Activated CD4-positive, alpha-beta T cell treated with anti-CD3 and anti-CD28 coated beads, Interleukin-2, amount 10 ng/mL, durations not matched to agents 24 days and 14 days (primary cell): ENCODE data around the gene CYTH4. TPM values are rescaled to one million over a fixed set of nuclear protein-coding genes. Genes with fewer than 3 reads are reported as not detected.
A peak's percentile ranks its signal among the peaks of the same experiment; 100 is the strongest.

Experiments used
- DNase-seq: peaks from one replicate; pipeline ENCODE4 v3.0.0; 2022
- H3K27ac Mint-ChIP-seq: one replicate; pipeline ENCODE4 v1.8.0; 2022; ENCODE audit warnings: mild to moderate bottlenecking, mixed read lengths
- H3K27me3 Mint-ChIP-seq: one replicate; pipeline ENCODE4 v1.8.0; 2022; ENCODE audit warnings: mixed read lengths
- H3K36me3 Mint-ChIP-seq: one replicate; pipeline ENCODE4 v1.8.0; 2022; ENCODE audit warnings: low read depth, mild to moderate bottlenecking, mixed read lengths
- H3K4me1 Mint-ChIP-seq: one replicate; pipeline ENCODE4 v1.8.0; 2021; ENCODE audit warnings: mixed read lengths
- H3K4me3 Mint-ChIP-seq: one replicate; pipeline ENCODE4 v1.8.0; 2022; ENCODE audit warnings: mild to moderate bottlenecking, moderate library complexity, mixed read lengths
- H3K9me3 Mint-ChIP-seq: one replicate; pipeline ENCODE4 v1.8.0; 2021; ENCODE audit warnings: mixed read lengths
- intact Hi-C: fragments of 100-400 bp; cut with micrococcal nuclease; formaldehyde crosslinking; loops from one replicate; pipeline ENCODE4 v1.15.1; 2023
- total RNA-seq: library from RNA; stranded (reverse); gene quantifications from 2 replicates; pipeline ENCODE4 v1.2.3, GENCODE V29; 2022

The CYTH4 gene
- total RNA-seq, 1 donor from 2014 or later = 44.9 TPM

- peak; percentile 69 for DNase-seq
- peaks cover 72% of the 10 kb centered on the region for H3K36me3 Mint-ChIP-seq
- H3K9me3 Mint-ChIP-seq = no peaks in the 10 kb centered on the region
- H3K4me1 Mint-ChIP-seq = peaks cover 74% of the 10 kb centered on the region
- no peaks in the 10 kb centered on the region for H3K27me3 Mint-ChIP-seq
- intact Hi-C loops = no loop called here
- peak overlapping the region; percentile 67 for H3K27ac Mint-ChIP-seq
- H3K4me3 Mint-ChIP-seq = peak overlapping the region; percentile 1
These were observed 13.0 kb downstream of the CYTH4 start for GRCh38 chr22:37295213-37295886.

GRCh38 chr22:37295946-37296345, 13.6 kb downstream of the CYTH4 start:
- Mint-ChIP-seq H3K4me1 (peaks cover 77% of the 10 kb centered on the region), H3K27me3 (no peaks in the 10 kb centered on the region)

GRCh38 chr22:37298748-37299495, 16.6 kb downstream of the CYTH4 start:
- Mint-ChIP-seq H3K27me3 (no peaks in the 10 kb centered on the region), H3K27ac (peak overlapping the region; percentile 74), H3K4me1 (peaks cover 79% of the 10 kb centered on the region), H3K9me3 (no peaks in the 10 kb centered on the region), H3K4me3 (peak overlapping the region; percentile 11), H3K36me3 (peaks cover 63% of the 10 kb centered on the region)
- DNase-seq = no peak
- intact Hi-C loops = no loop called here

More at GRCh38 chr22:37295946-37296345, 13.6 kb downstream of the CYTH4 start:
- Mint-ChIP-seq H3K4me3 (no peak overlapping the region), H3K36me3 (peaks cover 70% of the 10 kb centered on the region), H3K9me3 (no peaks in the 10 kb centered on the region), H3K27ac (peak overlapping the region; percentile 67)
- intact Hi-C loops = no loop called here
- DNase-seq = no peak

GRCh38 chr22:37299969-37300509, 17.7 kb downstream of the CYTH4 start:
- no peaks in the 10 kb centered on the region for H3K27me3 Mint-ChIP-seq
- H3K27ac Mint-ChIP-seq = peak overlapping the region; percentile 97
- intact Hi-C loops = no loop called here
- H3K4me3 Mint-ChIP-seq = peak overlapping the region; percentile 82
- H3K4me1 Mint-ChIP-seq = peaks cover 79% of the 10 kb centered on the region
- DNase-seq = no peak
- peaks cover 60% of the 10 kb centered on the region for H3K36me3 Mint-ChIP-seq
- no peaks in the 10 kb centered on the region for H3K9me3 Mint-ChIP-seq

GRCh38 chr22:37300551-37301017, 18.3 kb downstream of the CYTH4 start:
- intact Hi-C loops = no loop called here
- Mint-ChIP-seq H3K36me3 (peaks cover 61% of the 10 kb centered on the region), H3K27ac (peak overlapping the region; percentile 97), H3K4me1 (peaks cover 79% of the 10 kb centered on the region), H3K27me3 (no peaks in the 10 kb centered on the region), H3K9me3 (no peaks in the 10 kb centered on the region), H3K4me3 (peak overlapping the region; percentile 82)
- peak; percentile 85 for DNase-seq

- H3K27me3 Mint-ChIP-seq = no peaks in the 10 kb centered on the region
- peaks cover 67% of the 10 kb centered on the region for H3K36me3 Mint-ChIP-seq
- no peak for DNase-seq
- H3K4me3 Mint-ChIP-seq = peak overlapping the region; percentile 82
- peak overlapping the region; percentile 97 for H3K27ac Mint-ChIP-seq
- H3K9me3 Mint-ChIP-seq = no peaks in the 10 kb centered on the region
- intact Hi-C loops = no loop called here
- H3K4me1 Mint-ChIP-seq = peaks cover 82% of the 10 kb centered on the region
These were observed 19.0 kb downstream of the CYTH4 start for GRCh38 chr22:37301144-37301830.

- no peak for DNase-seq
- H3K36me3 Mint-ChIP-seq = peaks cover 60% of the 10 kb centered on the region
- intact Hi-C loops = no loop called here
- peak overlapping the region; percentile 6 for H3K4me3 Mint-ChIP-seq
- H3K27me3 Mint-ChIP-seq = no peaks in the 10 kb centered on the region
- H3K9me3 Mint-ChIP-seq = no peaks in the 10 kb centered on the region
- peak overlapping the region; percentile 91 for H3K27ac Mint-ChIP-seq
- peaks cover 86% of the 10 kb centered on the region for H3K4me1 Mint-ChIP-seq
These were observed 20.6 kb downstream of the CYTH4 start for GRCh38 chr22:37302674-37303555.

GRCh38 chr22:37303821-37304274, 21.5 kb downstream of the CYTH4 start:
- H3K27me3 Mint-ChIP-seq = no peaks in the 10 kb centered on the region

GRCh38 chr22:37304595-37305343, 22.5 kb downstream of the CYTH4 start:
- H3K36me3 Mint-ChIP-seq = peaks cover 67% of the 10 kb centered on the region
- no peak overlapping the region for H3K4me3 Mint-ChIP-seq

More at GRCh38 chr22:37303821-37304274, 21.5 kb downstream of the CYTH4 start:
- no peaks in the 10 kb centered on the region for H3K9me3 Mint-ChIP-seq
- H3K36me3 Mint-ChIP-seq = peaks cover 60% of the 10 kb centered on the region
- H3K4me3 Mint-ChIP-seq = peak overlapping the region; percentile 77
- intact Hi-C loops = no loop called here
- DNase-seq = peak; percentile 80
- H3K4me1 Mint-ChIP-seq = peaks cover 86% of the 10 kb centered on the region
- H3K27ac Mint-ChIP-seq = peak overlapping the region; percentile 91

GRCh38 chr22:37305887-37306286, 23.6 kb downstream of the CYTH4 start:
- Mint-ChIP-seq H3K27ac (peak overlapping the region; percentile 97), H3K27me3 (no peaks in the 10 kb centered on the region), H3K9me3 (no peaks in the 10 kb centered on the region), H3K36me3 (peaks cover 70% of the 10 kb centered on the region), H3K4me3 (no peak overlapping the region), H3K4me1 (peaks cover 88% of the 10 kb centered on the region)
- intact Hi-C loops = no loop called here
- DNase-seq = no peak

More at GRCh38 chr22:37304595-37305343, 22.5 kb downstream of the CYTH4 start:
- H3K9me3 Mint-ChIP-seq = no peaks in the 10 kb centered on the region
- DNase-seq = no peak
- peak overlapping the region; percentile 97 for H3K27ac Mint-ChIP-seq
- no peaks in the 10 kb centered on the region for H3K27me3 Mint-ChIP-seq
- intact Hi-C loops = no loop called here
- peaks cover 88% of the 10 kb centered on the region for H3K4me1 Mint-ChIP-seq

GRCh38 chr22:37306494-37306829, 24.2 kb downstream of the CYTH4 start:
- peaks cover 71% of the 10 kb centered on the region for H3K36me3 Mint-ChIP-seq
- intact Hi-C loops = no loop called here
- H3K4me3 Mint-ChIP-seq = peak overlapping the region; percentile 77
- no peaks in the 10 kb centered on the region for H3K27me3 Mint-ChIP-seq
- no peaks in the 10 kb centered on the region for H3K9me3 Mint-ChIP-seq
- no peak for DNase-seq
- peaks cover 86% of the 10 kb centered on the region for H3K4me1 Mint-ChIP-seq
- H3K27ac Mint-ChIP-seq = peak overlapping the region; percentile 97

- Mint-ChIP-seq H3K36me3 (peaks cover 70% of the 10 kb centered on the region), H3K27me3 (no peaks in the 10 kb centered on the region), H3K4me1 (peaks cover 81% of the 10 kb centered on the region), H3K27ac (peak overlapping the region; percentile 97), H3K4me3 (peak overlapping the region; percentile 77), H3K9me3 (no peaks in the 10 kb centered on the region)
- no peak for DNase-seq
- intact Hi-C loops = no loop called here
These were observed 26.3 kb downstream of the CYTH4 start for GRCh38 chr22:37308385-37309200.
